ENCODE results near the gene CCN5.
A peak's percentile ranks its signal among the peaks of the same experiment; 100 is the strongest.
"Not testable (repeated sequence)": the region's sequence is repeated elsewhere in the genome, so short reads cannot be mapped to it uniquely, and the experiment has no call there.

CCN5 gene

DNA sequence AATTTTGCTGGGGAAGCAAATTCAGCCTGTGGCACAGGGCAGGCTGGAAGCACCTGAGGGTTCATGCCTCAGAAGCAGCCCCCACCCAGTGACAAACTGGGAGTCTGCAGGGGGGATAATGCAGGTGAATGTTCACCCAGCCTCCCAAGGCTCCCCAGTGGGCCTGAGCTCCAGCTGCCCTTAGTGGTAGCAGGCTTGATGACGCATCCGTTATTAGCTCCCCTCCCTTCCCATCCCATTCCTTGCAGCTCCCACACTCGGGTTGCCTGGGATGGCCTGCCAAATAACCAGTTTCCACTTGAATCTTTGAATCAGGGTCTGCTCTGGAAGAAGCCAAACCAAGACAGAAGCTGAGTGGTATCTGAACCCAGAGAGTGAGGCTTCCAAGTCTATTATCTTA, 46.3 kb downstream of the CCN5 start:
- DNase-seq, result no peak

DNA sequence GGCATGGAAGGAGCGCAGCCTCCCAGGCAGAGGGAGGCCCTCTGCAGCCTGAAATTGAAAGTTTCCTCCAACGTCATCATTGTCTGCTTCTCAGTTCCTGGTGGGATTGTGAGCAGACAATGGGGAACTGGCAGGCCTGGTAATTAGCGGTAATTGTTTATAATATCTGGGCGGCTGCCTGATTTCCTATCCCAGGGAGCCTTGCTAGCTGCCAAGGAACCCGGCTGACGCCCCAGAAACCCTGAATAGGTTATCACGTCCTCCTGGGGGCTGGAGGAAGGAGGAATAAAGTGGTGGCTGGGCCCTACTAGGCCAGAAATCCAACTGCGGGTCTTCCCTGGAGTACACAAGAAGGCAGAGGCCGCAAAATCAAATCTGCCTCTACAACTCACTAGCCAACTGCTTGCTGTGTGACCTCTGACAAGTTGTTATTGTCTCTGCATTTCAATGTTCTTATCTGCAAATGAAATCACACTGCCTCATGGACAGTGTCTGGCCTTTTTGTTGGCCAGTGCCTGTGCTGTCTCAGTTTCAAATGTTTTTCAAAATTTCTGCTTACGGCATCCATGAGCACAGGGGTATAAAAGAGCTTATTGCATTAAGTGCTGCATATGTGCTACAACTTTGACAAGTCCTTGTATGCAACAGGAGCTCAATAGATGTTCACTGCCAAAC, 47.4 kb downstream of the CCN5 start:
- no peak for DNase-seq

DNA sequence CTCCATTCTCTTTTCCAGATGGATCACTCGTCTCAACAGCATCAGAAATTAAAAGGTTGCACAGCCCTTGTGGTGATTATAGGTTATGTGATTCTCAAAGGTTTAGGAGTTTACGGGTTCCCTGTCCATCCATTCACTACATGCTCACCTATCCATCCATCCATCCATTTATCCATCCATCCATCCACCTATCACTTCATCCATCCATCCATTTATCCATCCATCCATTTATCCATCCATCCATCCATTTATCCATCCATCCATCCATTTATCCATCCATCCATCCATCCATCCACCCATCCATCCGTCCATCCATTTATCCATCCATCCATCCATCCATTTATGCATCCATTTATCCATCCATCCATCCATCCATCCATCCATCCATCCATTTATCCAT, 48.6 kb downstream of the CCN5 start:
- DNase-seq, result not testable (repeated sequence)

DNA sequence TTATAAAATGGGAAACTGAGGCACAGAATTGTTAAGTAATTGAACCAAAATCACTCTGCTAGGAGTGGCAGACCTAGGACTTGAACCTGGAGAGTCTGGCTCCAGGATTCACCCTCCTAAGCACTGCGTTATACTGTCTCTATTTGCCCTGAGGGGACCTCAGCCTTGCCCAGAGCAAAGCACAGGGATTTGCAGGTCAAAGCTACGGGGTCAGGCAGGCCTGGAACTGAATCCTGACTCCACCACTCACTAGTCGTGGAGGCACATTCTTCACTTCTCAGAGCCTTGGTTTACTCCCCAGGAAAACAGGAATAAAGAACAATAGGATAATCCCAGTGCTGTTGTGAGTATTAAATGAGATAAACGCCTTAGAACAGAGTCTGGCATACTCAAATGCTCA, 49.9 kb downstream of the CCN5 start:
- no peak for DNase-seq

DNA sequence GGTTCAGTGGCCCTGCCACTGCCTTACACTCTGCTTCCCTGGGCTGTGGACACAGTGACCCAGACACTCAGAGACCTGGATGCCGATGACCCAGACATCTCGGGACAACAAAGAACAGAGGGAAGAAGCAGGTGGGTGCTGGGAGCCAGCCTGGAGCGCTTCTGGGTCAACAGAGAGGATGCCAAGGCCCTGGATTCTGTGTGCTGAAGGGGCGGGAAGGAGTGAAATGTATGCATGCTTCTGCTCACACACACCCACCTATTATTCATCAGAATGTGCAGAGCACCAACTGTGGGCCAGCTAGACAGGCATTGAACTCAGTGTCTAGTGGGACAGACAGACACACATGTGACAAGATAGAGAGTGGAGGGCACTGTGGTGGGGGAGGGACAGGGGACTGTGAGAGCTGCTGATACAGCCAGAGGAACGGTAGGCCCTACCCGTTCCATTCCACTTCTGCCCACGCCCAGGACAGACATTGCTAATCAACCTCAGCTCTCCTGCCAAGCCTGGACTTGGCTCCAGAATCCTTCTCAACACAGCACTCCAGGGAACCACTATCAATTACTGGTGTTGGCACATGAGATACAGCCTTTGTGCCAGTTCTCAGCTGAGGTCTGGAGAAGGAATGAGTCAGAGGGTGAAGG, 50.7 kb downstream of the CCN5 start:
- peak; percentile 84 for DNase-seq

DNA sequence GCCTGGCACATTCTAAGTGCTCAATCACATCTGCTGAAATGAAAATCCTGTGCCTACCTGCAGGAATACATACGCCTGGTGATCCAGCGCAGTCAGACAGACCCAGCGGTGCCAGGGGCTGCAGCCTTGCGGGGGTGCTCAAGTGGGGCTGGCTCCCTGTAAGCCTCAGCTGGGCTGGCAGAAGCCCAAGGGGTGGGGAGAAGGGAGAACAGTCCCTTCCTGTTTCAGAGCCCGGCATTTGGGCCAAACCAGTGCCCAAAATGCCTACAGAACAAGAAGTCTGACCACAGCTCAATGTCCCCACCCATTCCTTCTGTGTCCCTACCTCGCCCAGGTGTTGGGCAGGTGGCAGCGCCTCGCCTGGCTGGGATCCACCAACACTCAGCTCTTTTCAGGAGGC, 53.1 kb downstream of the CCN5 start:
- peak; percentile 45 for DNase-seq

DNA sequence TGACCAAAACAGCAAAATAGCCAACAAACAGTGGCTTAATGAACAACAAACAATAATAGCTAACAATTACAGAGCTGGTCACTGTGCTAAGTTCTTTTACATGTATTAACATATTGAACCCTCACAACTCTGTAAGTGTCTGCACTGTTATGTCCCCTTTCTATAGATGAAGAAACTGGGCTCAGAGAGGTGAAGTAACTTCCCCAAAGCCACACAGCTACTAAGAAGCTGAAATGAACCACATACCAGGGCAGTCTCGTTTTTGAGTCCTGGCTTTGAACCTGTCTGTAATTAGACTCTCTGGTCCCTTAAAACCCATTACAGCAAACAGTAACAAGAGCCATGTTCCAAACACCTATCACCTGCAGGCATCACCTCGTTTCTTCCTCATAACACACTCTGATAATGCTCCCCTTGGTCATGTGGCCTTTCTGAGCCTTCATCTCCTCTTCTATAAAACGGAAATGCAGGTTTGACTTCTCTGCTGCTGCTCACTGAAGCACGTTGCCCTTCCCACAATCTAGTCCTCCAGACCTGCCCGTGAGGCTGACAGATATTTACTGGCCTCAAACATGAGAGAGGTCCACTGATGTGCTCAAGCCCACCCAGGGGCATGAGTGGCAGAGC, 53.8 kb downstream of the CCN5 start:
- DNase-seq, result peak; percentile 14

DNA sequence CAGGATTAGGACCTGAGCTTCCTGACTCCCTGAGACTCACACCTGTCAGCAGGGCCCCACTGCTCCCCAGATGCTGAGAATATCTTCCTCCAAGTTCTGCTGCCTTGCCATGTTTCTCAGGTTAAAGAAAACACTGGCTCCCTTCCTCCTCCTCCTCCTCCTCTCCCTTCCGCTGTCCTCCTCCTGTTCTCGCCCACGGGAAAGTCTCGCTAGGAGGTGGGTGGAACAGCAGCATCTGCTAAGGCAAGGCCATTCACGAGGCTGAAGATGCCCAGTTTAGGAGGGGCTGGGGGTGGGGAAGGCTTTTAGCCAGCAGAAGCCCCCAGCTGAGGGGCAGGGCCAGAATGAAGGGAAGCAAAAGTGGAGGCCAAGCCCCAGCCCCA, 54.3 kb downstream of the CCN5 start:
- DNase-seq, result no peak

DNA sequence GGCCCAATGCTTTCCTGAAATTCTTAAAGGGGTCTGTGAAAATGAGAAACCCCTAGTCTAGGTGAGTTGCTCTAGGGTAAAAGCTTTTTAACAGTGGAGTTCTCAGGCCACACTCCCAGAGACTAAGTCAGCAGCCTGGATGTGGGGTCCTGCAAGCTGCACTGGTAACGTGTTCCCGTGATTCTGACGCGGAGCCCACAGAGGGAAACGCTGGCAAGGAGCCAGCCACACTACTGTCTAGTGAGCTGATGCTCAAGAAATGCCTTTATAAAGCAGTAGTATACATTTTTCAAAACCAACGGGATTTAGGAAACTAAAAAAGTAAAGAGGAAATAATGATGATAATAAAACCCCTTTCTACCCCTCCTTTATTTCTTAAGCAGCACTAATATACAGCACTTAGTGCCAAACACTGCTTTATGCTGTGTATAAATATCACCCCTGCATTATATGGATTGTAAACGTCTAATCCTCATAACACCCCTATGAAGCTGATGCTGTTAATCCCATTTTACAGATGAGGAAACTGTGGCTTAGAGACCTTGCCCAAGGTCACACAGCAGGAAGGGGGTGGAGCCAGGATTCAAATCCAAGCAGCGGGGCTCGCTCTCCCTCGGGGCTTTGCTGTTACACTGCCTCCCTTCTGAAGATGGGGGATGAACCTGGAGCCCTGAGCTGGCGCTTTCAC, 55.5 kb downstream of the CCN5 start:
- DNase-seq, result no peak

DNA sequence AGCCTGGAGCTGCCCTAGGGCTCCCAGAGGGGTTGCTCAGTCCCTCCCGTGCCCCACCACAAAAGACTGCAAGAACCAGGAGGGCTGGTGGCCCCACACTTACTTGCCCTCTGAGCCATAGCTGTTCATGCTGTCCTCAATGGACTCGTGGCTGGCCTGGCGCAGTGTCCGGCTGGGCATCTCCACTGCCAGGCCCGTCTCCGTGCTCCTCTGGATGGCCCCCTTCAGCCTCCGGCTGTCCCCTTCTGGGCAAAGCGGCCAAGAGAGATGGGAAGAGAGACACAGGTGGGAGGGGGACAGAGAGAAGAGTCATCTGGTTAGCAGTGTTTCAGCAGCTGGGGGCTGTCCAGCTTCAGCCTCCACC, 56.0 kb downstream of the CCN5 start:
- DNase-seq, result no peak

DNA sequence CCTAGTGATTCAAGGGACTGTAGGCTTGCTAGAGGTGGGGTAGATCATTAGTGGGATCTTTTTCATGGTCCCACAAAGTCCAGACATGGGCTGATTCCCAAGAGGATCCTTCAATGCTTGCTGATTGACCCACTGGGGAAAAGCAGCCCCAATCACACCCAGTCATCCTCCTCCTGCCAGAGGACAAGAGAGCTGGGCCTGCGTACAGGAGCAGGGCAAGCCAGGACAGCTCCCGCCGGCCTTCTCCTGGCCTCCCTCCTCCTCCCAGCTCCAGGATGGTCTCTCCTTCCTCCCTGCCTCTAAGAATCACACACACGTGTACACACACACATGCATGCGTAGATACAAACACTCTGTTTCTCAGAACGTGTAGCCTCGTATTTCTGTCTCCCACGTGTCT, 57.5 kb downstream of the CCN5 start:
- no peak for DNase-seq

DNA sequence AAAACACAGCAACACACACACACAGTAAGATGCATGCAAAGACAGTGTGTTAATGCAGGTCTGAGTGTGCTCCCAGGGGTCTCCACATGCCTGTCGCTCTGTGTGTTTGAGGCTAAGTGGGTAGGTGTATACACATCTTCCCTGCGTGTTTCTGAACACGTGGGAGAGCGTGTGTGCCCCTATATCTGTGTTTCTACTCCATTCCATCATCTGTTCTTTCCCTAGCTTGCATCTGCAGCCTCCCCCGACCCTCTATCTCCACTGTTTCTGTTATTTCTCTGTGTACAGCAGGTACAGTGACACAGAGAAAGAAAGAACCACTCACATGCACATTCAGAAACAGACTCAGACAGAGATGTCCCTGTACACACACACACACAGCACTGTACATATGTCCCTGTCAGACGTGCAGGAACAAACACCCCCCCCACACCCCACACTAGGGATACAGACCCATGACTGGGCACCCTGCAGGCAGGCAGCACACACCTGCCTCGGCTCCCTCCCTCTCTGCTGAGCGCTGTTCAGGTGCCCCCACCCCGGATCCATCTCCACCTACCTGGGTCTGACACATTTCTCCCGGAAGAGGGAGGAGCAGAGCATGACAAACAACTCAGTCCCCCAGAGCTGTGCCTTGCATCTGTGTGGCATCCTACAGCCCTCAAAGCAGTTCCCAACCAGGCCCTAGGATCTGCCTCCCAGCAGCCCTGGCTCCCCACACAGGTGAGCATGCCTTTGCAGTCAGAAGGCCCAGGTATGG, 58.1 kb downstream of the CCN5 start:
- no peak for DNase-seq

DNA sequence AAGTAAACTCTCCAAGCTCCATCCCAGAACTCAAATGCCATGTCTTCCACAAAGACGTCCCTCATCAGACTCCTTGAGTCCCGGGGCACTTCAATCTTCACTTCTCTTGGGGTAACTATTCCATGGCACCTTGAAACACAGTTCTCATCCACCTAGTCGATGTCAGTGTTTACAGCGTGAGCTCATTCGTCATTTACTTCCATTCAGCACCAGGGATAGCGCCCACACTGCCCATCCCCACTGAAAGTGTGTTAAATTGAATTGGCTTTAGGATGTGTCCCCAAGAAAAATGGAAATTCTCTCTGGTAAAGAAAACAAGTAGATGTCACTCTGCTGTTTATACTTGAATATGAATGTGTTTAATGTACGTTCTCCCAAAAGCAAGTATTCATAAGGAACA, 61.8 kb downstream of the CCN5 start:
- no peak for DNase-seq

Data from NCI-H2029 treated with DMSO at 0.1 percent for 48 hours (cell line).